ENCODE results near the gene NUDT5. TPM values are rescaled to one million over a fixed set of nuclear protein-coding genes. Genes with fewer than 3 reads are reported as not detected.

NUDT5 gene
- polyA plus RNA-seq, 1 donor (not counting 4 experiments of a cell fraction or from before 2014, with no cell fraction given): 125 TPM

DNA sequence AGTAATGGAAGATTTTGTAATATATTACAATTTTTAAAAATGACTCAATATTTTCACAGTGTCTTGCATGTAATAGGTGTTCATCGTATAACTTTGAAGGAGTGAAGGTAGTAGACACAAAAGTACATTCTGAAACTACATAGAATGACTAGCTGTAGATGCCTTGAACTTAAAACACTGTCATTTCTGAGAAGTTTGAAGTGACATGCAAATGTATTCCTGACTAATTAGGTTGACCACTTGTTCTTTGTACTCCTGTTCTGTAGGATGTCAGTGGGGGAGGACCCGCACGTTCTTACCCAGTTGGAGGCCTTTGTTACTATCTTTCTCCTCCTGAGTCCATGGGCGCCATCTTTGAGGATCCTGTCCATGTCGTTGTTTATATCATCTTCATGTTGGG, 35.0 kb downstream of the NUDT5 start:
- Histone ChIP-seq H3K9ac (ENCODE audit: control insufficient read depth, extremely low read depth, insufficient read depth, low read length) (no peak overlapping the region), H4K20me1 (ENCODE audit: control insufficient read depth, extremely low read depth, insufficient read depth, low read length) (peaks cover 2% of the 10 kb centered on the region), H3K9me3 (ENCODE audit: control insufficient read depth, low read depth, low read length) (no peaks in the 10 kb centered on the region), H2AFZ (ENCODE audit: control insufficient read depth, low read length) (no peak overlapping the region), H3K4me3 (ENCODE audit: control insufficient read depth in 2 of 3, extremely low read depth in 1 of 3, insufficient read depth in 2 of 3, low read depth in 1 of 3, low read length in 3 of 3) (no peak overlapping the region), H3K4me1 (ENCODE audit: control insufficient read depth, extremely low read depth, insufficient read depth, low read length) (no peaks in the 10 kb centered on the region), H3K36me3 (ENCODE audit: control insufficient read depth in 2 of 2, extremely low read depth in 1 of 2, insufficient read depth in 2 of 2, low read length in 2 of 2) (peaks cover 6 to 10% of the 10 kb centered on the region in 2 experiments), H3K9me1 (ENCODE audit: control insufficient read depth, extremely low read depth, insufficient read depth, low read length) (no peaks in the 10 kb centered on the region), H3K27me3 (ENCODE audit: control insufficient read depth, extremely low read depth, insufficient read depth, low read length) (no peaks in the 10 kb centered on the region), H3K4me2 (ENCODE audit: control insufficient read depth, extremely low read depth, insufficient read depth, low read depth, low read length) (no peak overlapping the region), H3K27ac (ENCODE audit: control insufficient read depth, insufficient read depth, low read length) (no peak overlapping the region), H3K79me2 (ENCODE audit: control insufficient read depth, insufficient read depth, low read length) (no peaks in the 10 kb centered on the region)
- dilution Hi-C loops (cut with MboI; ENCODE audit: extremely low pct_ligation_motif_present, low sequenced_read_pairs): no loop called here
- DNase-seq (ENCODE audit: low read depth, low spot score) (no peak), FAIRE-seq (no peak)
- TF ChIP-seq CTCF (optimal IDR thresholded peaks at IDR 0.05 in 1 of 3, IDR thresholded peaks at IDR 0.05 in 1 of 3, conservative IDR thresholded peaks at IDR 0.05 in 1 of 3; ENCODE audit: extremely low read depth in 1 of 3, insufficient read depth in 2 of 3, low read length in 3 of 3) (no peak), EZH2 (IDR thresholded peaks at IDR 0.05; ENCODE audit: low read length) (no peak)

DNA sequence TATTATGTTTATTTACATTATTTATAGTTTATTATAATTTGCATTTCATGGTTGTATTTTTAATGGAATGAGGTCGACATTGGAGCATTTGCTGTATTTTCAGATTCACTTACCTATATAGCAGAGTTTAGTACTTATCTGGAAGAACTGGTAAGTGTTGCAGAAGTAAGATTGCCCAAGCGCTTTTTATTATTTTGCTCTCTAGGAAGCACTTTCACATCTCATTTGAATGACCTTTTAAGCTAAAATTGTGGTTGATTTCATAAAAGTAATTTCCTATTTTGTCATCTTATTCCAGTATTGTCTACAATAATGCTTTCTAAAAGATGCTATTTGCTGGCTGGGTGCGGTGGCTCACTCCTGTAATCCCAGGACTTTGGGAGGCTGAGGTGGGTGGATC, 37.6 kb downstream of the NUDT5 start:
- dilution Hi-C loops (cut with MboI; ENCODE audit: extremely low pct_ligation_motif_present, low sequenced_read_pairs): no loop called here
- Histone ChIP-seq H3K4me1 (ENCODE audit: control insufficient read depth, extremely low read depth, insufficient read depth, low read length) (no peaks in the 10 kb centered on the region), H3K4me2 (ENCODE audit: control insufficient read depth, extremely low read depth, insufficient read depth, low read depth, low read length) (no peak overlapping the region), H3K9me1 (ENCODE audit: control insufficient read depth, extremely low read depth, insufficient read depth, low read length) (no peaks in the 10 kb centered on the region), H3K79me2 (ENCODE audit: control insufficient read depth, insufficient read depth, low read length) (no peaks in the 10 kb centered on the region), H2AFZ (ENCODE audit: control insufficient read depth, low read length) (no peak overlapping the region), H3K9ac (ENCODE audit: control insufficient read depth, extremely low read depth, insufficient read depth, low read length) (no peak overlapping the region), H3K4me3 (ENCODE audit: control insufficient read depth in 2 of 3, extremely low read depth in 1 of 3, insufficient read depth in 2 of 3, low read depth in 1 of 3, low read length in 3 of 3) (no peak overlapping the region), H3K36me3 (ENCODE audit: control insufficient read depth in 2 of 2, extremely low read depth in 1 of 2, insufficient read depth in 2 of 2, low read length in 2 of 2) (peaks cover 0 to 15% of the 10 kb centered on the region in 2 experiments), H4K20me1 (ENCODE audit: control insufficient read depth, extremely low read depth, insufficient read depth, low read length) (no peaks in the 10 kb centered on the region), H3K27ac (ENCODE audit: control insufficient read depth, insufficient read depth, low read length) (no peak overlapping the region), H3K9me3 (ENCODE audit: control insufficient read depth, low read depth, low read length) (no peaks in the 10 kb centered on the region), H3K27me3 (ENCODE audit: control insufficient read depth, extremely low read depth, insufficient read depth, low read length) (no peaks in the 10 kb centered on the region)
- FAIRE-seq: no peak
- TF ChIP-seq EZH2 (IDR thresholded peaks at IDR 0.05; ENCODE audit: low read length) (no peak), CTCF (optimal IDR thresholded peaks at IDR 0.05 in 1 of 3, IDR thresholded peaks at IDR 0.05 in 1 of 3, conservative IDR thresholded peaks at IDR 0.05 in 1 of 3; ENCODE audit: extremely low read depth in 1 of 3, insufficient read depth in 2 of 3, low read length in 3 of 3) (no peak)
- DNase-seq (ENCODE audit: low read depth, low spot score): no peak
